Activated CD8-positive, alpha-beta memory T cell treated with anti-CD3 and anti-CD28 coated beads, Interleukin-2, amount 50 U/mL, for 1 hour (primary cell): Measurements from ENCODE around the gene DPEP3.
"Not testable (repeated sequence)": the region's sequence is repeated elsewhere in the genome, so short reads cannot be mapped to it uniquely, and the experiment has no call there.

Experiments
- DNase-seq: peaks from one replicate; pipeline ENCODE4 v3.0.0-alpha.2; 2020; ENCODE audit errors: extremely low read depth

The DPEP3 gene

DNA sequence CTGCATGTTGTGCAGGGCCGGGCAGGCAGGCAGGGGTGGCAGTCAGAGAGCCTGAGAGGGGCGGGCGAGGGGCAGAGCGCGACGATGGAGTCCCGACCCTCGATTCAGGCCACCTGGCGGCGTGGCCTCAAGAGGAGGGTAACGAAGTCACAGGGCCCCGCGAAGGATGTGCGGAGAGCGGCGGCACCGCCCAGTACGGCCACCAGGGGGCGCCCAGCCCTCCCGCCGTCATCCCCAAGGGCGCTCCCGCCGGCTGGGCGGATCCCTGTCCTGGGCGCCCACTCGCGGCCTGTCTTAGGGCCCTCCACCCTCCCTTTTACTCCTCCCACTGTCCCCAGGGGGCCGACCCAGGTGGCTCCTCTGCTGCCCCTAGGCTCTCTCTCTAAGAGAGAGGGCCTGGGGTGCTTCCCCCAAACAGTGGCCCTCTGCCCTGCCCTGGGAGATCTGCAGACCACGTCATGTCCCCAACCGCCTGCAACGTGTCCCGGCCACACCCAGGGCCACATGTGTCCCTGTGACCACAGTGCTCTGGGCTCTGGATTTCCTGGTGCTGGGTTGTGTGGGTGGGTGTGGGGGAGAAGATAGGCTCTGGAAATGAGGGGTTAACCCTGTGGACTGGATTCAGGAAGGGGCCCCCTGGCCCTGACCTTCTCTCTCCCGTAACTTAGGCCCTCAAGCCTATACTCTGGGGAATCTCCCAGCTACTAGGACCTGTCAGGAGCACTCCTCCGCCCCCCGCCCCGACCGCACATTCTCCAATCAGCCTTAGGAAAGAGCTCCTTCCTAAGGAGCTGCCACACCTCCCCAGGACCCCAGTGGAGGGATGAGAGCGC lies 13.1 kb upstream of the DPEP3 start:
- DNase-seq: peak; percentile 49

DNA sequence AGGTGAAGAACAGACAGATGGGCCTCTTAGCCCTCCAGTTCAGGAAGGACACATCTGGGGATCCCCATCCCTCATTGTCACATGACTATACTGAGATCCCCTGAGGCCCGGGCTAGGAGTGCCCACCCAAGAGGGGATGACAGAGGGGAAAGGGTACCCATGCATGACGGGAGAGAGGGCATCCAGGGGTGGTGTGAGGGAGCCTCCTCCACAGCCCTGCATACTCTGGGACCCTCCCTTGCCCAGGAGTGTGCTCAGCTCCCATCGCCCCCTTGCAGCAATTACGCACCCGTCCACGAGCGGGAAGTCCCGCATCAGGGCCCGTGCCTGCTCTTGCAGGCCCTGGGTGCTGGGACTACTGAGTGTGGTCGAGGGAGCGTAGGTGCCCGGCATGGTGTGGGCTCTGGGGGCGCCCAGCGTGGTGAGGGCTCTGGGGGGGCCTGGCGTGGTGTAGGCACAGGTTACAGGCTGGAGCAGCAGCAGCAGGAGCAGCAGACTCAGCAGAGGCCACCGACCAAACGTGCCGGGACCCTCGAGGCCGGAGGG lies 12.4 kb upstream of the DPEP3 start:
- DNase-seq: no peak

- no peak for DNase-seq
Observed at GRCh38 chr16:67990018-67990386, 9.7 kb upstream of the DPEP3 start.

GRCh38 chr16:67989322-67990017 lies 9.2 kb upstream of the DPEP3 start:
- no peak for DNase-seq

- no peak for DNase-seq
Observed at GRCh38 chr16:67988675-67989074, 8.4 kb upstream of the DPEP3 start.

DNA sequence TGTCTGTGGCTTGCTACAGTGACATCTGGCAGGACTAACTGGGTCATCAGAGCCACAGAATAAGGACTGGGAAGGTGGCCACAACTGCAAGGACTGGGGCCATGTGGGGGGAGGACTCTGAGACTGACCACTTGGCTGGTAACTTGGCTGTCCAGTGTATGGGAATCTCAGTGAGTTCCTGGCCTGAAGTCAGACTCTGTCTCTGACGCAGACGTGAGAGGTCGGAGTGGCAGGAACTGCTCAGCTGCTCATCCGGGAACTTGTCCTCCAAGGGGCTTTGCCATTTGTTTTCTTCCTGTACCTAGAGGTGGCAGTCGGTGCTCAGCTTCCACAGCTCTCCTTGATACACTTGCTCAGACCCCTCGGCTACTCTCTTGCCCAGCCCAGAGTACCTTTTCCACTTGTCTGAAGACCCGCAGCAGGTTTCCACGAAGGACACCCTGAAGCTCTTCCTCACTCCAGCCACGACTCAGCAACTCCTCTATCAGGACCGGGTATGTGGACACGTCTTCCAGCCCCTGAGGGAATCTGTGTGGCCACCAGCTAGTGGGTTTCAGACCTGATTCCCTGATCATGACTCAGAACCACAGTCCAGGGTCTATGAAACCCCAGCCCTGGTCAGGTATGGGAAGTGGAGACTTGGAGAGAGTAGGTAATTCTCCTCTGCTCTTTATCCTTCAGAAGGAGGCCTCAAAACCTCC lies 7.3 kb upstream of the DPEP3 start:
- no peak for DNase-seq

- no peak for DNase-seq
Observed at GRCh38 chr16:67986949-67987348, 6.7 kb upstream of the DPEP3 start.

- DNase-seq: no peak
Observed at GRCh38 chr16:67982011-67982696, 1.9 kb upstream of the DPEP3 start.

GRCh38 chr16:67977469-67978227 lies 2.7 kb downstream of the DPEP3 start:
- DNase-seq: no peak

GRCh38 chr16:67977005-67977404 lies 3.3 kb downstream of the DPEP3 start:
- no peak for DNase-seq

- no peak for DNase-seq
Observed at GRCh38 chr16:67976205-67976604, 4.1 kb downstream of the DPEP3 start.

DNA sequence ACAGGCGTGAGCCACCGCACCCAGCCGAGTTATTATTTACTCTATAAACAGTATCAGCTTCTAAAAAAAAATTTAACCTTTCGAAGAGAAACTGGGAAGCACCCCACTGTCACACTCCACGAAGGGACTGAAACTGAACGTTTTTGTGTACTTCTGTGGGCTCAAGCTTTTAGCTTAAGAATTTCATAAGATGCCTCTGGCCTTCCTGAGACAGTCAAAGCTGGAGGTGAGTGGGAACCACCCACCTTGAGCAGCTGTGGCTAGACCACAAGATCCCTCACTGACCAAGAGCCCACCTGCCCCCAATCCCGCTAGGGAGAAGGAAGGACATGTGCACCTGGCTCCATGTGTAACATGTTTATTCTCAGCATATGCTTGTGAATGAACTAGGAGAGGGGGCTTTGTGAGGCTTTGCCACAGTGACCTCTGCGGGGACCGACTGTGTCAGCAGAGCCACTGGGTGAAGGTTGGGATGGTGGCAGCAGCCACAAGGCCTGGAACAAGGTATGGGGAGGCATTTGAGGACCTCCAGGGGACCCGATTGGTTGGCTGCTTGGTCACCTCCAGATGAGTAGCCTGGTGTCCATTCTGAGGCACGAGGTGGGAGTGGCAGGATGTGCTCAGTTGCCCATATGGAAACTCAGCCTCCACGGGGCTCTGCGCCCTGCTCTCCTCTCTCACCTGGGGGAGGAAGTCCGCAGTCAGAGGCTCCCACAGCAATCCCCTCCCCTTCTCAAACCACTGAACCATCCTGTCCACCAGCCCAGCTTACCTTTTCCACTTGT lies 4.8 kb downstream of the DPEP3 start:
- no peak for DNase-seq

GRCh38 chr16:67972285-67972684 lies 8.0 kb downstream of the DPEP3 start:
- DNase-seq: not testable (repeated sequence)

- DNase-seq: no peak
Observed at GRCh38 chr16:67971111-67971510, 9.2 kb downstream of the DPEP3 start.

DNA sequence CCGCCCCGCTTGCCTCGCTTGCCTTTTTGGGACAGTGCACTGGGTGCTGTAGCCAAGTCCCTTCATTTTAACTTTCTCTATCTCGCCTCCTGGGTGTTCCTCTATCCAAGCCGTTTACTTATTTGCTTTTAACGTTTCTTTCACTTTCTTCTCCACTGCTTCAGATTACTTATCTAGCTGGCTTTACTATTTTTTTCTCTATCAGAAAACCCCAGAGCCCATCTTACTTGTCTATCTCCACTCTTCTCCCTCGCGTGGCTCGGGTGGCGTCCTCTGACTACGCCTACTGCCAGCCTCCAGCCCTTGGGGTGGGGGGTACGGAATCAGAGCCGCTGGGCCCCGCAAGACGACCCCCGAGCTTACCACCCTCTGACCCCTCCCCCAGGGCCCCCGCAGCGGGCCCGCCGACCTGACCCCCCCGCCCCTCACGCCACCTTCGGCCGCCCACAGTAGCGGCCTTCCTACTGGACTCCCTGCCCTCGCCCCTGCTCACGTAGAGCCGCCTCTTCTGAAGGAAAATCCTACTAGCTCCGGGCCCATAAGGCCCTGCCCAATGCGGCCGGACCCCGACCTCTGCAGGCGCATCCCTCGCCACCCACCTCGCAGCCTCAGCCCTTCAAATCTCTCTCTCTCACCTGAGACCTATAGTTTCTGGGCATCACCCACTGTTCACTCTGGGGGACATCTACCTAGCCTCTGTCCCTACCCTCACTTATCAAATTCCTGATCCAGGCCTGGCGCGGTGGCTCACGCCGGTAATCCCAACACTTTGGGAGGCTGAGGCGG lies 10.9 kb downstream of the DPEP3 start:
- DNase-seq: no peak

GRCh38 chr16:67968400-67969253 lies 11.7 kb downstream of the DPEP3 start, which contains the start of gene SLC12A4:
SLC12A4 (minus strand) TSS chr16:67968637; CDS start chr16:67968553, 84 bp downstream.
- peak; percentile 54 for DNase-seq

GRCh38 chr16:67967958-67968399 lies 12.3 kb downstream of the DPEP3 start:
- no peak for DNase-seq
